C4-2B (cell line): ENCODE results near the gene MAP6D1.

Experiments
- ZFX ChIP-seq: fragments of 450-650 bp; IDR thresholded peaks from 2 replicates; pipeline ENCODE4 v1.6.1; 2017
- TF ChIP-seq, protein P1 (sequence below): fragments of 450-650 bp; conservative IDR thresholded peaks from 2 replicates; pipeline ENCODE4 v1.5.1; 2017; ENCODE audit warnings: mild to moderate bottlenecking

DNA sequence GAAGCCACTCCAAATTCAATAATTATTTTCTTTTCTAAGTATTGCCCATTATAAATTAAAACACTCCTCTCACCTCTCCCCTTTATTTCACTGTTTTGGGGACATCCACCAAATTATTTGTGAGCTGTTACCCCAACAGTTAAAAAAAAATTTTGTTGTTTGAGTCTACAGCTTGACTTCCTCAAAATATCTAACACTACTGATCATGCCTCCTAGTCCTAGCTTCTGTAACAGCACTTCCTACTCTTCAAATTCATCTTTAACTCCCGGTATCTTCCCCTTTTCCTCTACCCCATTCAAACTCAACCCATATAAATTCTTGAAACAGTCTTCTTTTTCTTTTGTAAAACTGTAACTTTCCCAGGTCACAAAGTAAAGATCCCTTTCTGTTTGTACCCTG, 43.4 kb upstream of the MAP6D1 start:
- TF ChIP-seq, protein P1, sequence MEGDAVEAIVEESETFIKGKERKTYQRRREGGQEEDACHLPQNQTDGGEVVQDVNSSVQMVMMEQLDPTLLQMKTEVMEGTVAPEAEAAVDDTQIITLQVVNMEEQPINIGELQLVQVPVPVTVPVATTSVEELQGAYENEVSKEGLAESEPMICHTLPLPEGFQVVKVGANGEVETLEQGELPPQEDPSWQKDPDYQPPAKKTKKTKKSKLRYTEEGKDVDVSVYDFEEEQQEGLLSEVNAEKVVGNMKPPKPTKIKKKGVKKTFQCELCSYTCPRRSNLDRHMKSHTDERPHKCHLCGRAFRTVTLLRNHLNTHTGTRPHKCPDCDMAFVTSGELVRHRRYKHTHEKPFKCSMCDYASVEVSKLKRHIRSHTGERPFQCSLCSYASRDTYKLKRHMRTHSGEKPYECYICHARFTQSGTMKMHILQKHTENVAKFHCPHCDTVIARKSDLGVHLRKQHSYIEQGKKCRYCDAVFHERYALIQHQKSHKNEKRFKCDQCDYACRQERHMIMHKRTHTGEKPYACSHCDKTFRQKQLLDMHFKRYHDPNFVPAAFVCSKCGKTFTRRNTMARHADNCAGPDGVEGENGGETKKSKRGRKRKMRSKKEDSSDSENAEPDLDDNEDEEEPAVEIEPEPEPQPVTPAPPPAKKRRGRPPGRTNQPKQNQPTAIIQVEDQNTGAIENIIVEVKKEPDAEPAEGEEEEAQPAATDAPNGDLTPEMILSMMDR, result no peak
- TF ChIP-seq ZFX, result no peak
